Measurements from ENCODE around the gene DLGAP4. TPM values are rescaled to one million over a fixed set of nuclear protein-coding genes. Genes with fewer than 3 reads are reported as not detected.

DLGAP4 gene
- total and polyA plus RNA-seq, 2 of the 13 experiments (the other 11 are each of a cell fraction or from before 2014, with no cell fraction given): 15.2 to 26.7 TPM

- TF ChIP-seq IRF1 (CRISPR knock-in tag; IDR thresholded peaks at IDR 0.05; ENCODE audit: low read depth): no peak
- no peak for TF ChIP-seq ZNF83 (CRISPR knock-in tag; IDR thresholded peaks at IDR 0.05; ENCODE audit: borderline replicate concordance)
- no peak for TF ChIP-seq ZNF570 (CRISPR knock-in tag; IDR thresholded peaks at IDR 0.05; ENCODE audit: borderline replicate concordance)
- no peak for TF ChIP-seq TBX3 (IDR thresholded peaks at IDR 0.05; ENCODE audit: borderline replicate concordance)
- TF ChIP-seq ZNF768 (CRISPR knock-in tag; IDR thresholded peaks at IDR 0.05): no peak
- TF ChIP-seq MXD4 (CRISPR knock-in tag; IDR thresholded peaks at IDR 0.05): no peak
- TF ChIP-seq EED (CRISPR knock-in tag; IDR thresholded peaks at IDR 0.05): no peak
- no peak for TF ChIP-seq GTF2F1 (IDR thresholded peaks at IDR 0.05; ENCODE audit: low read length)
- TF ChIP-seq ZNF367 (CRISPR knock-in tag; IDR thresholded peaks at IDR 0.05; ENCODE audit: borderline replicate concordance): no peak
- TF ChIP-seq MXI1 (IDR thresholded peaks at IDR 0.05; ENCODE audit: borderline replicate concordance, low read depth, low read length): no peak
- TF ChIP-seq ZNF646 (CRISPR knock-in tag; IDR thresholded peaks at IDR 0.05): no peak
- TF ChIP-seq ZNF609 (CRISPR knock-in tag; IDR thresholded peaks at IDR 0.05; ENCODE audit: borderline replicate concordance): peak; percentile 57; the same call in 1 of the 2 replicates
- TF ChIP-seq ATF7 (IDR thresholded peaks at IDR 0.05): no peak
- 0 out of 2 replicates have a peak, but pooled peaks have one; percentile 11 for TF ChIP-seq ATF7 (CRISPR knock-in tag; IDR thresholded peaks at IDR 0.05)
- TF ChIP-seq ZNF124 (CRISPR knock-in tag; IDR thresholded peaks at IDR 0.05): no peak
Measured at GRCh38 chr20:36463212-36464061, 157.3 kb downstream of the DLGAP4 start (continued).

All from HepG2 (cell line).